IMR-90 (cell line): ENCODE results near the gene FAM131C. TPM values are rescaled to one million over a fixed set of nuclear protein-coding genes. Genes with fewer than 3 reads are reported as not detected.

Experiments used
- ATAC-seq: fragments of 200-7000 bp; cut with Tn5 transposase; 2 replicates; pipeline ENCODE4 v1.9.1; 2020; ENCODE audit warnings: low read depth, mild to moderate bottlenecking, moderate library complexity
- BruUV-seq: library from RNA; stranded (reverse); fragments of 400-500 nt; replicated peaks from 2 replicates; lab custom pipeline; 2021; lab: Mats Ljungman, UMichigan
- CTCF ChIA-PET: fragments of 300-600 bp; formaldehyde crosslinking; extraction: SDS; loops from one replicate; lab custom pipeline; 2021; ENCODE audit warnings: antibody characterized with exemption; lab: Yijun Ruan, JAX
- POLR2A ChIA-PET: fragments of 300-600 bp; sonication (Branson Sonifier 250); formaldehyde crosslinking; loops from one replicate; lab custom pipeline; 2022; ENCODE audit warnings: antibody characterized with exemption; ENCODE audit not compliant: unreplicated experiment; lab: Charles Lee
- DNase-seq: peaks from one replicate; pipeline ENCODE4 v3.0.0; 2013
- H2AFZ ChIP-seq: replicated peaks from 2 replicates; pipeline ENCODE3; 2013; ENCODE audit warnings: low read length, mild to moderate bottlenecking; ENCODE audit not compliant: poor library complexity
- H2AK5ac ChIP-seq: 2 replicates; pipeline ENCODE4 v1.6.1; 2013; ENCODE audit warnings: low read depth, low read length, inconsistent platforms
- H2AK9ac ChIP-seq: replicated peaks from 2 replicates; pipeline ENCODE3; 2013; ENCODE audit warnings: mild to moderate bottlenecking, low read depth, low read length, moderate library complexity; ENCODE audit not compliant: poor library complexity
- H2BK120ac ChIP-seq: 2 replicates; pipeline ENCODE4 v1.6.1; 2013; ENCODE audit warnings: low read depth, low read length, inconsistent platforms
- H2BK15ac ChIP-seq: 3 replicates; pipeline ENCODE4 v1.6.1; 2013; ENCODE audit warnings: low read depth, low read length, inconsistent platforms
- H2BK20ac ChIP-seq: 2 replicates; pipeline ENCODE4 v1.6.1; 2013; ENCODE audit warnings: low read depth, mild to moderate bottlenecking, inconsistent platforms, low read length, moderate library complexity
- H2BK5ac ChIP-seq: 2 replicates; pipeline ENCODE4 v1.6.1; 2013; ENCODE audit warnings: mild to moderate bottlenecking, low read depth, low read length, inconsistent platforms; ENCODE audit not compliant: poor library complexity, severe bottlenecking
- H3K14ac ChIP-seq: replicated peaks from 2 replicates; pipeline ENCODE4 v1.6.1; 2013; ENCODE audit warnings: low read depth, low read length, inconsistent platforms
- H3K18ac ChIP-seq: 2 replicates; pipeline ENCODE4 v1.6.1; 2013; ENCODE audit warnings: low read depth, low read length, control low read depth
- H3K23ac ChIP-seq: 2 replicates; pipeline ENCODE4 v1.6.1; 2013; ENCODE audit warnings: low read depth, low read length, inconsistent platforms
- H3K27ac ChIP-seq: 2 replicates; pipeline ENCODE4 v1.5.1; 2013; ENCODE audit warnings: mild to moderate bottlenecking, control low read depth, low read length; ENCODE audit not compliant: insufficient read depth
- H3K27me3 ChIP-seq: 2 replicates; pipeline ENCODE4 v1.6.1; 2013; ENCODE audit warnings: low read length; ENCODE audit not compliant: control insufficient read depth, insufficient read depth
- H3K36me3 ChIP-seq: 2 replicates; pipeline ENCODE4 v1.6.1; 2013; ENCODE audit warnings: low read length, mixed read lengths; ENCODE audit not compliant: control insufficient read depth, insufficient read depth
- H3K4ac ChIP-seq: 2 replicates; pipeline ENCODE4 v1.6.1; 2013; ENCODE audit warnings: low read depth, low read length, inconsistent platforms
- H3K4me1 ChIP-seq: 2 replicates; pipeline ENCODE4 v1.6.1; 2013; ENCODE audit warnings: low read length, mixed read lengths; ENCODE audit not compliant: control insufficient read depth, insufficient read depth
- H3K4me2 ChIP-seq: 2 replicates; pipeline ENCODE4 v1.6.1; 2013; ENCODE audit warnings: low read depth, mild to moderate bottlenecking, control low read depth, low read length, moderate library complexity
- H3K4me3 ChIP-seq: 2 replicates; pipeline ENCODE4 v1.5.1; 2013; ENCODE audit warnings: low read depth, mild to moderate bottlenecking, control low read depth, low read length, moderate library complexity; ENCODE audit not compliant: insufficient read depth
- H3K56ac ChIP-seq: 2 replicates; pipeline ENCODE4 v1.6.1; 2013; ENCODE audit warnings: low read length, inconsistent platforms; ENCODE audit not compliant: insufficient read depth; ENCODE audit errors: extremely low read depth
- H3K79me1 ChIP-seq, 2 experiments: 2 replicates each; pipeline ENCODE4 v1.6.1; 2013; ENCODE audit warnings: low read length in 2 of 2, inconsistent platforms in 1 of 2, low read depth in 1 of 2
- H3K9ac ChIP-seq: 2 replicates; pipeline ENCODE4 v1.6.1; 2013; ENCODE audit warnings: low read depth, low read length, control low read depth
- H3K9me1 ChIP-seq: 2 replicates; pipeline ENCODE4 v1.6.1; 2013; ENCODE audit warnings: low read length, inconsistent platforms; ENCODE audit not compliant: insufficient read depth
- H3K9me3 ChIP-seq: 2 replicates; pipeline ENCODE4 v1.6.1; 2013; ENCODE audit warnings: low read length; ENCODE audit not compliant: control insufficient read depth, insufficient read depth
- H4K20me1 ChIP-seq: 2 replicates; pipeline ENCODE4 v1.6.1; 2013; ENCODE audit warnings: low read length, inconsistent platforms; ENCODE audit not compliant: insufficient read depth
- H4K5ac ChIP-seq: 2 replicates; pipeline ENCODE4 v1.6.1; 2013; ENCODE audit warnings: mild to moderate bottlenecking, low read depth, low read length, control low read depth
- H4K8ac ChIP-seq, 2 experiments: 2 replicates each; pipeline ENCODE4 v1.6.1; 2013; ENCODE audit warnings: low read depth in 2 of 2, low read length in 2 of 2, control low read depth in 1 of 2, inconsistent platforms in 1 of 2
- H4K91ac ChIP-seq: 2 replicates; pipeline ENCODE4 v1.6.1; 2013; ENCODE audit warnings: low read depth, low read length, inconsistent platforms; ENCODE audit not compliant: insufficient read depth
- BHLHE40 ChIP-seq: fragments of 150-350 bp; IDR thresholded peaks from 2 replicates; pipeline ENCODE4 v1.6.1; 2016; ENCODE audit warnings: mild to moderate bottlenecking, low read depth, low read length
- CEBPB ChIP-seq: IDR thresholded peaks from 2 replicates; pipeline ENCODE4 v1.6.1; 2012; ENCODE audit warnings: low read depth, low read length, improper control_type of control experiment
- CHD1 ChIP-seq: IDR thresholded peaks from 2 replicates; pipeline ENCODE4 v1.6.1; 2012; ENCODE audit warnings: low read depth, low read length, improper control_type of control experiment
- ELK1 ChIP-seq: fragments of 150-350 bp; IDR thresholded peaks from 2 replicates; pipeline ENCODE4 v1.6.1; 2016; ENCODE audit warnings: low read depth, mild to moderate bottlenecking, low read length, moderate library complexity, borderline replicate concordance
- FOS ChIP-seq: fragments of 150-350 bp; IDR thresholded peaks from 2 replicates; pipeline ENCODE4 v1.6.1; 2016; ENCODE audit warnings: low read depth, low read length
- MXI1 ChIP-seq: IDR thresholded peaks from 2 replicates; pipeline ENCODE4 v1.6.1; 2012; ENCODE audit warnings: low read depth, mild to moderate bottlenecking, low read length, moderate library complexity, borderline replicate concordance
- NFE2L2 ChIP-seq: fragments of 150-350 bp; IDR thresholded peaks from 2 replicates; pipeline ENCODE4 v1.6.1; 2016; ENCODE audit warnings: low read depth, mild to moderate bottlenecking, low read length
- POLR2A ChIP-seq: IDR thresholded peaks from 2 replicates; pipeline ENCODE4 v1.6.1; 2012; ENCODE audit warnings: mild to moderate bottlenecking, low read depth, low read length
- RAD21 ChIP-seq: IDR thresholded peaks from 2 replicates; pipeline ENCODE4 v1.6.1; 2012; ENCODE audit warnings: low read length, improper control_type of control experiment
- RCOR1 ChIP-seq: IDR thresholded peaks from 2 replicates; pipeline ENCODE4 v1.6.1; 2012; ENCODE audit warnings: mild to moderate bottlenecking, low read length, improper control_type of control experiment; ENCODE audit not compliant: insufficient replicate concordance
- SMC3 ChIP-seq: fragments of 150-350 bp; IDR thresholded peaks from 2 replicates; pipeline ENCODE4 v1.6.1; 2016; ENCODE audit warnings: low read depth, mild to moderate bottlenecking, antibody characterized with exemption, low read length, moderate library complexity
- WGBS, 2 experiments: methylation state at CpG; one replicate each; pipeline versions ENCODE4 v1.1.5 to v1.1.7; 2013; ENCODE audit warnings: missing lambda C conversion rate in 2 of 2; ENCODE audit not compliant: insufficient read length in 1 of 2; ENCODE audit errors: extremely low coverage in 2 of 2; 5-methylcytosine and 5-hydroxymethylcytosine counted together
- dilution Hi-C: fragments of 300-500 bp; cut with HindIII; formaldehyde crosslinking; loops from one replicate; pipeline ENCODE4 v1.14.3; 2018; ENCODE audit warnings: low sequenced_read_pairs; ENCODE audit not compliant: unreplicated experiment
- in situ Hi-C: fragments of 300-500 bp; cut with MboI; formaldehyde crosslinking; loops from 3 replicates; pipeline ENCODE4 v1.14.3; 2019; ENCODE audit warnings: low sequenced_read_pairs, inconsistent platforms, mixed read lengths
- intact Hi-C: fragments of 100-400 bp; cut with micrococcal nuclease; formaldehyde crosslinking; loops from 2 replicates; pipeline ENCODE4 v1.10.0; 2022
- polyA plus RNA-seq, 3 experiments: library from polyadenylated mRNA; depleted of rRNA; stranded (reverse); fragments of >200 nt; gene quantifications; 2 replicates each; pipeline ENCODE4 v1.2.3, GENCODE V29; 2012; ENCODE audit warnings: low replicate concordance in 1 of 3
- total RNA-seq: library from RNA; depleted of rRNA; stranded (reverse); fragments of >200 nt; gene quantifications from 2 replicates; pipeline ENCODE4 v1.2.3, GENCODE V29; 2012
- TF ChIP-seq, protein P1 (sequence below): conservative IDR thresholded peaks from 2 replicates; pipeline ENCODE4 v1.5.1; 2012; ENCODE audit warnings: mild to moderate bottlenecking, low read depth, low read length, improper control_type of control experiment
- TF ChIP-seq, protein P2 (sequence below): fragments of 150-350 bp; IDR thresholded peaks from 2 replicates; pipeline ENCODE4 v1.6.1; 2017; ENCODE audit warnings: mild to moderate bottlenecking, antibody characterized with exemption, low read length, low read depth

FAM131C gene
- total and polyA plus RNA-seq, 2 of the 4 experiments (the other 2 are of a cell fraction), result 0.18 to 1.0 TPM

DNA sequence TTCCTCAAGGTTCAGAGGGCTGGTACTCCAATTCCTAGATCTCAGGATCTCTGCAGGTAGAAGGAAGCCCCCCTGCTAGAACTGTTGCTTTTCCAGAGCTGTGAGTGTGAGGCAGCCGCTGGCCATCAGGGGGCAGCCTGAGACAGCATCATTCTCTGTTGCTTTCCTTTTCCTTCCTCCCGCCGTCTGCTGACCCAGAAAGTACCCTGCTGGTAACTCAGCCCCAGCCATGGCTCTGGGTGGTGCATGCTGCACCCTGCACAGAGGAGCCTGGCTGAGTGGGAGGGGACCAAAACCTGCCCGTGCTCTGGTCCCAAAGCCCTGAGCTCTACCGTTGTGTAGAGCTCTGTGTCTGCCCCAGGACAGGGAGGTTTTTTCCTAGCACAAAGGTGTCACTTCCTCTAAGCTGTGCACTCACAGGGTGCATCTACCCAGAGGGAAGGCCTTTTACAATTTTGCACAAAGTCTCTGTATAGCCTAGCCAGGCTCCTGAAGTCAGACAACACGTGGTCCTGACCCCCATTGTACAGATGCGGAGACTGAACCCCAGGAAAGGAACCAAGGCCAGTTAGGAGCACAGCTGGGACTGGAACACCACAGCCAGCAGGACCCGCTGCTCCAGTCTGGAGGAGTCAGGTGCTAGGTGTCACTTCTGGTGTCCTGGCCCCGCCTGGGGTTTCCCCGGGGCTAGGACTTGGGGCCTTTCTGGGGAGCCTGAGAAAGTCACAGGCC lies 5.6 kb upstream of the FAM131C start:
- intact Hi-C loops (loop anchor here (1.0 to 2.0 kb wide), 4 partner anchors 68 to 284 kb away; no protein-coding TSS in a partner anchor), dilution Hi-C loops (no loop called here), in situ Hi-C loops (loop anchor here (5.0 kb wide), 2 partner anchors 103 to 163 kb away; no protein-coding TSS in a partner anchor)
- peak; percentile 80 for ATAC-seq
- no peaks in the 10 kb centered on the region for H3K36me3 ChIP-seq
- no peaks in the 10 kb centered on the region for H3K27me3 ChIP-seq
- no peak overlapping the region for H3K23ac ChIP-seq
- H3K18ac ChIP-seq, result no peak overlapping the region
- H3K9me1 ChIP-seq, result peaks cover 10% of the 10 kb centered on the region
- POLR2A ChIA-PET, result no interaction called here
- H3K27ac ChIP-seq, result no peak overlapping the region
- no peaks in the 10 kb centered on the region for H3K9me3 ChIP-seq
- H4K91ac ChIP-seq, result peak overlapping the region; percentile 16; the same call in 1 of the 2 replicates
- H2BK5ac ChIP-seq, result no peak overlapping the region
- peaks cover 0 to 6% of the 10 kb centered on the region in 2 experiments; a peak in 2 of 4 replicates for H3K79me1 ChIP-seq
- H3K4ac ChIP-seq, result peak overlapping the region; percentile 78
- no peak overlapping the region for H4K5ac ChIP-seq
- 52% methylated on average over 3 of the region's 10 CpGs; no CpG with 5 or more reads in 1 of the 2 experiments for WGBS, 2 experiments
- BruUV-seq, result no TSS peak
- no peaks in the 10 kb centered on the region for H4K20me1 ChIP-seq
- H4K8ac ChIP-seq, result peak overlapping the region in 1 of 2 experiments; percentile 79; a peak in 1 of 4 replicates
- H3K14ac ChIP-seq, result peak overlapping the region; percentile 93
- peaks cover 15% of the 10 kb centered on the region for H3K4me1 ChIP-seq
- H2AFZ ChIP-seq, result peak overlapping the region; percentile 98
- H3K4me2 ChIP-seq, result peak overlapping the region; percentile 42; the same call in 1 of the 2 replicates
- no peak overlapping the region for H2BK15ac ChIP-seq
- H3K9ac ChIP-seq, result peak overlapping the region; percentile 1; the same call in 1 of the 2 replicates
- H3K56ac ChIP-seq, result no peak overlapping the region
- peak overlapping the region; percentile 19 for H2AK9ac ChIP-seq
- peak overlapping the region; percentile 75 for H2BK20ac ChIP-seq
- peak overlapping the region; percentile 36; the same call in 1 of the 2 replicates for H2AK5ac ChIP-seq
- peak overlapping the region; percentile 75 for H2BK120ac ChIP-seq
- CTCF ChIA-PET, result interaction anchor here (0.6 to 1.8 kb wide), 12 partner anchors 65 to 366 kb away, joined by 3 to 11 read pairs (median 3); partner anchors contain the start of gene EPHA2
- peak; percentile 60 for DNase-seq
- H3K4me3 ChIP-seq, result no peak overlapping the region
- TF ChIP-seq FOS (no peak), MXI1 (no peak), CEBPB (no peak), BHLHE40 (no peak), RAD21 (peak; percentile 96), ELK1 (no peak), NFE2L2 (no peak), RCOR1 (no peak), POLR2A (peak; percentile 50; the same call in 1 of the 2 replicates), CHD1 (no peak), SMC3 (peak; percentile 94)
- TF ChIP-seq, protein P1, sequence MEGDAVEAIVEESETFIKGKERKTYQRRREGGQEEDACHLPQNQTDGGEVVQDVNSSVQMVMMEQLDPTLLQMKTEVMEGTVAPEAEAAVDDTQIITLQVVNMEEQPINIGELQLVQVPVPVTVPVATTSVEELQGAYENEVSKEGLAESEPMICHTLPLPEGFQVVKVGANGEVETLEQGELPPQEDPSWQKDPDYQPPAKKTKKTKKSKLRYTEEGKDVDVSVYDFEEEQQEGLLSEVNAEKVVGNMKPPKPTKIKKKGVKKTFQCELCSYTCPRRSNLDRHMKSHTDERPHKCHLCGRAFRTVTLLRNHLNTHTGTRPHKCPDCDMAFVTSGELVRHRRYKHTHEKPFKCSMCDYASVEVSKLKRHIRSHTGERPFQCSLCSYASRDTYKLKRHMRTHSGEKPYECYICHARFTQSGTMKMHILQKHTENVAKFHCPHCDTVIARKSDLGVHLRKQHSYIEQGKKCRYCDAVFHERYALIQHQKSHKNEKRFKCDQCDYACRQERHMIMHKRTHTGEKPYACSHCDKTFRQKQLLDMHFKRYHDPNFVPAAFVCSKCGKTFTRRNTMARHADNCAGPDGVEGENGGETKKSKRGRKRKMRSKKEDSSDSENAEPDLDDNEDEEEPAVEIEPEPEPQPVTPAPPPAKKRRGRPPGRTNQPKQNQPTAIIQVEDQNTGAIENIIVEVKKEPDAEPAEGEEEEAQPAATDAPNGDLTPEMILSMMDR, result peak; percentile 89
- TF ChIP-seq, protein P2, sequence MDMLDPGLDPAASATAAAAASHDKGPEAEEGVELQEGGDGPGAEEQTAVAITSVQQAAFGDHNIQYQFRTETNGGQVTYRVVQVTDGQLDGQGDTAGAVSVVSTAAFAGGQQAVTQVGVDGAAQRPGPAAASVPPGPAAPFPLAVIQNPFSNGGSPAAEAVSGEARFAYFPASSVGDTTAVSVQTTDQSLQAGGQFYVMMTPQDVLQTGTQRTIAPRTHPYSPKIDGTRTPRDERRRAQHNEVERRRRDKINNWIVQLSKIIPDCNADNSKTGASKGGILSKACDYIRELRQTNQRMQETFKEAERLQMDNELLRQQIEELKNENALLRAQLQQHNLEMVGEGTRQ, result no peak
